KOPT-K1 (cell line): Measurements from ENCODE around the gene MED15.

ENCODE experiments used
- H3K27ac ChIP-seq: fragments of 200-600 bp; sonication (generic); 2 replicates; pipeline ENCODE4 v1.5.1; 2016; ENCODE audit warnings: antibody characterized with exemption, mild to moderate bottlenecking, low read depth, low read length; ENCODE audit not compliant: poor library complexity, severe bottlenecking
- H3K36me3 ChIP-seq: fragments of 200-600 bp; sonication (generic); 2 replicates; pipeline ENCODE4 v1.5.1; 2017; ENCODE audit warnings: antibody characterized with exemption, mild to moderate bottlenecking, low read length, moderate library complexity; ENCODE audit not compliant: insufficient read depth
- H3K9me3 ChIP-seq: fragments of 200-600 bp; sonication (generic); 2 replicates; pipeline ENCODE4 v1.5.1; 2017; ENCODE audit warnings: antibody characterized with exemption, low read length, mild to moderate bottlenecking; ENCODE audit not compliant: insufficient read depth, poor library complexity, severe bottlenecking

Gene MED15

GRCh38 chr22:20545681-20546521, 38.5 kb downstream of the MED15 start:
- H3K36me3 ChIP-seq = peaks cover 53% of the 10 kb centered on the region
- H3K27ac ChIP-seq = no peak overlapping the region
- H3K9me3 ChIP-seq = no peaks in the 10 kb centered on the region

GRCh38 chr22:20546541-20546950, 39.1 kb downstream of the MED15 start:
- Histone ChIP-seq H3K36me3 (peaks cover 56% of the 10 kb centered on the region), H3K27ac (no peak overlapping the region), H3K9me3 (no peaks in the 10 kb centered on the region)

- Histone ChIP-seq H3K27ac (no peak overlapping the region), H3K9me3 (no peaks in the 10 kb centered on the region), H3K36me3 (peaks cover 56% of the 10 kb centered on the region)
Observed at GRCh38 chr22:20547029-20547428, 39.6 kb downstream of the MED15 start.

- Histone ChIP-seq H3K36me3 (peaks cover 58% of the 10 kb centered on the region), H3K9me3 (no peaks in the 10 kb centered on the region), H3K27ac (no peak overlapping the region)
Observed at GRCh38 chr22:20548806-20549205, 41.4 kb downstream of the MED15 start.

- peaks cover 63% of the 10 kb centered on the region for H3K36me3 ChIP-seq
- no peaks in the 10 kb centered on the region for H3K9me3 ChIP-seq
- H3K27ac ChIP-seq = no peak overlapping the region
Observed at GRCh38 chr22:20549232-20549841, 41.9 kb downstream of the MED15 start.

- Histone ChIP-seq H3K9me3 (no peaks in the 10 kb centered on the region), H3K27ac (no peak overlapping the region), H3K36me3 (peaks cover 63% of the 10 kb centered on the region)
Observed at GRCh38 chr22:20550057-20550817, 42.8 kb downstream of the MED15 start.

- H3K9me3 ChIP-seq = no peaks in the 10 kb centered on the region
- H3K27ac ChIP-seq = no peak overlapping the region
- H3K36me3 ChIP-seq = peaks cover 63% of the 10 kb centered on the region
Observed at GRCh38 chr22:20550851-20551744, 43.7 kb downstream of the MED15 start.

GRCh38 chr22:20551805-20552442, 44.5 kb downstream of the MED15 start:
- no peaks in the 10 kb centered on the region for H3K9me3 ChIP-seq
- peaks cover 66% of the 10 kb centered on the region for H3K36me3 ChIP-seq
- no peak overlapping the region for H3K27ac ChIP-seq

- Histone ChIP-seq H3K9me3 (no peaks in the 10 kb centered on the region), H3K27ac (no peak overlapping the region), H3K36me3 (peaks cover 74% of the 10 kb centered on the region)
Observed at GRCh38 chr22:20552443-20553401, 45.3 kb downstream of the MED15 start.

GRCh38 chr22:20553947-20554741, 46.7 kb downstream of the MED15 start:
- Histone ChIP-seq H3K9me3 (peaks cover 12% of the 10 kb centered on the region), H3K36me3 (peaks cover 89% of the 10 kb centered on the region), H3K27ac (no peak overlapping the region)

GRCh38 chr22:20554824-20555223, 47.4 kb downstream of the MED15 start:
- Histone ChIP-seq H3K36me3 (peaks cover 95% of the 10 kb centered on the region), H3K27ac (no peak overlapping the region), H3K9me3 (peaks cover 15% of the 10 kb centered on the region)

- Histone ChIP-seq H3K27ac (no peak overlapping the region), H3K36me3 (peaks cover 90% of the 10 kb centered on the region)
Observed at GRCh38 chr22:20558534-20558933, 51.1 kb downstream of the MED15 start.

More at GRCh38 chr22:20558534-20558933, 51.1 kb downstream of the MED15 start:
- peaks cover 15% of the 10 kb centered on the region for H3K9me3 ChIP-seq
